HCT116 (cell line): ENCODE data around the gene TEKTIP1. TPM values are rescaled to one million over a fixed set of nuclear protein-coding genes. Genes with fewer than 3 reads are reported as not detected.

Experiments
- ATAC-seq: fragments of 200-7000 bp; cut with Tn5 transposase; 2 replicates; pipeline ENCODE4 v1.9.1; 2020; ENCODE audit warnings: mild to moderate bottlenecking, moderate library complexity
- BruUV-seq: library from RNA; stranded (reverse); fragments of 400-500 nt; replicated peaks from 2 replicates; lab custom pipeline; 2021; lab: Mats Ljungman, UMichigan
- CTCF ChIA-PET: fragments of 300-600 bp; sonication (Branson Sonifier 250); formaldehyde crosslinking; loops from one replicate; lab custom pipeline; 2021; ENCODE audit warnings: antibody characterized with exemption; lab: Charles Lee
- POLR2A ChIA-PET: fragments of 300-600, 350-600 bp; sonication (Branson Sonifier 250); formaldehyde crosslinking; loops from one replicate; lab custom pipeline; 2021; ENCODE audit warnings: antibody characterized with exemption; lab: Charles Lee
- RAD21 ChIA-PET, 2 experiments: fragments of 300-600 bp; sonication (Branson Sonifier 250); formaldehyde crosslinking; loops; one replicate each; lab custom pipeline; 2023; ENCODE audit warnings: low total read pairs in 2 of 2; ENCODE audit not compliant: uncharacterized antibody in 2 of 2, unreplicated experiment in 2 of 2, low non-redundant PET in 1 of 2; lab: Charles Lee
- DNase-seq: peaks from one replicate; pipeline ENCODE4 v3.0.0-alpha.2; 2010; ENCODE audit warnings: low read depth, low spot score
- H2AFZ ChIP-seq: fragments of 200-600 bp; shearing (Covaris generic), sonication (generic); 2 replicates; pipeline ENCODE4 v1.6.1; 2017; ENCODE audit warnings: low read depth, mixed run types, mixed read lengths, antibody characterized with exemption, low read length; ENCODE audit not compliant: poor library complexity, severe bottlenecking
- H3K27ac ChIP-seq: 2 replicates; pipeline ENCODE4 v1.5.1; 2012; ENCODE audit warnings: low read depth, low read length
- H3K27me3 ChIP-seq: fragments of 200-600 bp; sonication (generic); 2 replicates; pipeline ENCODE4 v1.6.1; 2016; ENCODE audit warnings: mixed run types, low read length, mixed read lengths; ENCODE audit not compliant: insufficient read depth
- H3K36me3 ChIP-seq, 2 experiments: fragments of 200-500 bp in 1 of 2; fragments of 200-600 bp in 1 of 2; sonication (Bioruptor generic) in 1 of 2; sonication (generic) in 1 of 2; 2 replicates each; pipeline versions ENCODE4 v1.5.1 to v1.6.1; 2014 to 2016; ENCODE audit warnings: low read length in 2 of 2, inconsistent platforms in 1 of 2, mixed read lengths in 1 of 2, mixed run types in 1 of 2; ENCODE audit not compliant: insufficient read depth in 2 of 2, control insufficient read depth in 1 of 2
- H3K4me1 ChIP-seq, 2 experiments: fragments of 200-600 bp in 1 of 2; sonication (generic) in 1 of 2; 2 replicates each; pipeline versions ENCODE4 v1.5.1 to v1.6.1; 2012 to 2017; ENCODE audit warnings: low read length in 2 of 2, inconsistent platforms in 1 of 2, mild to moderate bottlenecking in 1 of 2, mixed read lengths in 1 of 2, mixed run types in 1 of 2, moderate library complexity in 1 of 2; ENCODE audit not compliant: insufficient read depth in 2 of 2, control insufficient read depth in 1 of 2
- H3K4me2 ChIP-seq: fragments of 200-600 bp; sonication (generic); 2 replicates; pipeline ENCODE4 v1.6.1; 2017; ENCODE audit warnings: mixed run types, low read length, mixed read lengths
- H3K4me3 ChIP-seq, 2 experiments: fragments of 200-600 bp in 1 of 2; sonication (generic) in 1 of 2; replicated peaks in 1 of 2; 2 replicates each; pipeline ENCODE4 v1.5.1; 2011 to 2016; ENCODE audit warnings: low read length in 2 of 2, control low read depth in 1 of 2, low read depth in 1 of 2, mild to moderate bottlenecking in 1 of 2, mixed read lengths in 1 of 2, mixed run types in 1 of 2
- H3K79me2 ChIP-seq: fragments of 200-600 bp; sonication (generic); 2 replicates; pipeline ENCODE4 v1.6.1; 2017; ENCODE audit warnings: mild to moderate bottlenecking, mixed run types, low read length, moderate library complexity, mixed read lengths; ENCODE audit not compliant: insufficient read depth
- H3K9ac ChIP-seq: fragments of 200-600 bp; sonication (generic); 2 replicates; pipeline ENCODE4 v1.6.1; 2016; ENCODE audit warnings: low read length, mixed read lengths
- H3K9me2 ChIP-seq: fragments of 200-600 bp; sonication (generic), shearing (Covaris generic); 2 replicates; pipeline ENCODE4 v1.6.1; 2017; ENCODE audit warnings: mixed run types, mild to moderate bottlenecking, moderate library complexity; ENCODE audit not compliant: insufficient read depth
- H3K9me3 ChIP-seq, 2 experiments: fragments of 200-500 bp in 1 of 2; fragments of 200-600 bp in 1 of 2; sonication (Bioruptor generic) in 1 of 2; sonication (generic) in 1 of 2; 2 replicates each; pipeline ENCODE4 v1.6.1; 2014 to 2017; ENCODE audit warnings: low read length in 2 of 2, mixed read lengths in 2 of 2, inconsistent platforms in 1 of 2, low read depth in 1 of 2, mild to moderate bottlenecking in 1 of 2, mixed run types in 1 of 2, moderate library complexity in 1 of 2; ENCODE audit not compliant: control insufficient read depth in 1 of 2, insufficient read depth in 1 of 2
- H4K20me1 ChIP-seq: fragments of 200-600 bp; sonication (generic), shearing (Covaris generic); 2 replicates; pipeline ENCODE4 v1.6.1; 2017; ENCODE audit warnings: mixed run types, mild to moderate bottlenecking, moderate library complexity; ENCODE audit not compliant: insufficient read depth
- ATF3 ChIP-seq: IDR thresholded peaks from 2 replicates; pipeline ENCODE4 v1.6.1; 2012
- CBX3 ChIP-seq: IDR thresholded peaks from 2 replicates; pipeline ENCODE4 v1.6.1; 2012; ENCODE audit warnings: low read depth
- EZH2 ChIP-seq: fragments of 200-600 bp; sonication (generic); IDR thresholded peaks from 2 replicates; pipeline ENCODE4 v1.6.1; 2017; ENCODE audit warnings: antibody characterized with exemption, mixed run types
- EZH2phosphoT487 ChIP-seq: fragments of 200-600 bp; IDR thresholded peaks from 2 replicates; pipeline ENCODE4 v1.6.1; 2018; ENCODE audit warnings: antibody characterized with exemption, borderline replicate concordance
- FOSL1 ChIP-seq: IDR thresholded peaks from 2 replicates; pipeline ENCODE4 v1.6.1; 2012; ENCODE audit warnings: low read depth
- TCF7L2 ChIP-seq: IDR thresholded peaks from 2 replicates; pipeline ENCODE4 v1.7.0; 2011; ENCODE audit warnings: borderline replicate concordance, inconsistent platforms; ENCODE audit not compliant: insufficient read depth, insufficient read length; ENCODE audit errors: extremely low read depth
- YY1 ChIP-seq: IDR thresholded peaks from 2 replicates; pipeline ENCODE4 v1.6.1; 2011; ENCODE audit warnings: low read length, low read depth, moderate library complexity, mild to moderate bottlenecking; ENCODE audit not compliant: insufficient replicate concordance; ENCODE audit errors: extremely low read depth
- ZFX ChIP-seq: fragments of 450-650 bp; IDR thresholded peaks from 2 replicates; pipeline ENCODE4 v1.6.1; 2017
- intact Hi-C: fragments of 100-400 bp; cut with micrococcal nuclease; formaldehyde crosslinking; loops from 2 replicates; pipeline ENCODE4 v1.10.0; 2022
- total RNA-seq: library from RNA; stranded (reverse); gene quantifications from one replicate; pipeline ENCODE4 v1.2.1, GENCODE V29; 2021; ENCODE audit not compliant: unreplicated experiment

TEKTIP1 gene
- total RNA-seq, 1 experiment from 2014 or later = 1.2 TPM

DNA sequence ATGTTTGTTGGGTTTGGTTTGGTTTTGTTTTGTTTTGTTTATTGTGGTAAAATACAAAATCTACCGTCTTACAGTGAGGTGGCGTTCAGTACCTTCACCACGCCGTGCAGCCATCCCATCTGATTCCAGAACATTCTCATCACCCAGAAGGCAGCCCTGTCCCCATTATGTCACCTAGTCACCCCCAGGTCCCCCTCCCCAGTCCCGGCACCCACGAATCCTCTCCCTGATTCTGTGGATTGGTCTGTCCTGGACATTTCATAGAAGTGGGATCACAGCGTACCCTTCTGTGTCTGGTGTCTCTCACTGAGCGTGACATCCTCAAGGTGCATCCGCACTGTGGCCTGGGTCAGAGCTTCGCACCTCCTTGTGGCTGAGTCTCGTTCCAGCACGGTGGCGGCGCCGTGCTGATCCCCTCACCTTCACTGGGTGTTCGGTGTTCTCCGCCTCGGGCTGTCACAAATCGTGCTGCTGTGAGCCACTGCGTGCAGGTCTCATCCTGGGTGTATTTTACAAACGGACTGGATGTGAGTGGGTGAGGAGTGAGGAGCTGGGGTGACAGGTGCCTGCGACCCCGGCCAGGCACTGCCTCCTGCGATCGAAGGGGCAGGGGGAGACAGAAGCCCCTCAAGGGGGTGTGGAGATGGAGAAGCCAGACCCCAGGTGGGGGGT is 580 bp upstream of the TEKTIP1 start (continued):
- no peak for TF ChIP-seq TCF7L2
- TF ChIP-seq ZFX = no peak
- TF ChIP-seq EZH2phosphoT487 = no peak
- no peak for TF ChIP-seq FOSL1

DNA sequence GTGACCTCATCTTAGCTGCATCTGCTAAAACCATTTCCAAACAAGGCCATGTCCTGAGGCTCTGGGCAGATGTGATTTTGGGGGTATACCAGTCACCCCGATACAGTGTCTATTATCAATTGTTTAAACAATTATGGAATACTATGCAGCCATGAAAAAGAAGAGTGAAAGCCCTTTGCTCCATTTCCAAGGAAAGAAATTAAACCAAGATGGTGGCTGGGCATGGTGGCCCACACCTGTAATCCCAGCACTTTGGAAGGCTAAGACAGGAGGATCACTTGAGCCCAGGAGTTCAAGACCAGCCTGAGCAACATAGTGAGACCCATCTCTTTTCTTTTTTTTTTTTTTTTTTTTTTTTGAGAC is 763 bp downstream of the TEKTIP1 start:
- no peak for TF ChIP-seq EZH2
- TF ChIP-seq YY1 = no peak
- no peak for TF ChIP-seq ATF3
- no peak for TF ChIP-seq CBX3
- TF ChIP-seq TCF7L2 = no peak
- peak overlapping the region; percentile 36; the same call in 1 of the 2 replicates for H3K27ac ChIP-seq
- CTCF ChIA-PET = interaction anchor here (1.2 kb wide), 1 partner anchor 235 kb away, joined by 3 read pairs; no protein-coding TSS in a partner anchor
- no peaks in the 10 kb centered on the region for H3K27me3 ChIP-seq
- H3K4me2 ChIP-seq = 0 out of 2 replicates have a peak overlapping the region, but pooled peaks have one; percentile 33
- H4K20me1 ChIP-seq = no peaks in the 10 kb centered on the region
- no TSS peak for BruUV-seq
- H3K9me3 ChIP-seq = no peaks in the 10 kb centered on the region
- peaks cover 3 to 22% of the 10 kb centered on the region in 2 experiments; a peak in 3 of 4 replicates for H3K4me1 ChIP-seq
- peaks cover 4 to 7% of the 10 kb centered on the region in 2 experiments; a peak in 1 of 4 replicates for H3K36me3 ChIP-seq
- no peak overlapping the region for H3K9ac ChIP-seq
- ATAC-seq (no peak), DNase-seq (no peak)
- H3K4me3 ChIP-seq = no peak overlapping the region
- no peaks in the 10 kb centered on the region for H3K79me2 ChIP-seq
- RAD21 ChIA-PET = interaction anchor here in 1 of 2 experiments (0.7 kb wide), 1 partner anchor 69 kb away, joined by 6 read pairs; no protein-coding TSS in a partner anchor
- intact Hi-C loops = no loop called here
- H3K9me2 ChIP-seq = no peaks in the 10 kb centered on the region
- POLR2A ChIA-PET = no interaction called here
- H2AFZ ChIP-seq = no peak overlapping the region
